GM21360 (cell line): ENCODE data around the gene BGN.

Experiments used
- ATAC-seq: cut with Tn5 transposase; IDR thresholded peaks from one replicate; pipeline ENCODE4 v1.9.1; 2021; ENCODE audit warnings: mild to moderate bottlenecking, moderate library complexity; ENCODE audit not compliant: unreplicated experiment

BGN gene

DNA sequence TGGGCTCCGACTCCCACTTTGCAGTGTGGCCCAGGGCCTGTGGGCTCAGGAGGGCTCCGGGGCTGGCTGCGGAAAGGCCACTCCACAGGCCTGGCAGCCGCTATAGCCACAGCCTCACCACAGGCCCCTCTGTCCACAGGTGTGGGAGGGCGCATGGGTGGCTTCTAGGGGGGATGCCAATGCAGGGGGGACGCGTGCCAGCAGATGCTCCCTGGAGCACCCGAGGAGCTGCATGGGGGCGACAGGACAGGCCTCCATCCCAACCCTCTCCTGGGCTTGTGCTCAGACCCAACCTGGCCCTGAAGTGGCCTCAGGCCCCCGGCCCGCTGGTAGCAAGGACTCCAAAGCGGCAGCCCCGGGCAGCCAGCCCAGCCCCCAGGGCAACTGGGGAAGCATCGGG, 8.0 kb downstream of the BGN start:
- no peak for ATAC-seq

- no peak for ATAC-seq
Measured at GRCh38 chrX:153504445-153505016, 9.8 kb downstream of the BGN start.

- no peak for ATAC-seq
Measured at GRCh38 chrX:153505361-153505760, 10.6 kb downstream of the BGN start.

- peak; percentile 92 for ATAC-seq
Measured at GRCh38 chrX:153507484-153508178, 12.9 kb downstream of the BGN start.

- no peak for ATAC-seq
Measured at GRCh38 chrX:153509592-153509991, 14.8 kb downstream of the BGN start.

GRCh38 chrX:153510383-153510782, 15.6 kb downstream of the BGN start:
- ATAC-seq: no peak

DNA sequence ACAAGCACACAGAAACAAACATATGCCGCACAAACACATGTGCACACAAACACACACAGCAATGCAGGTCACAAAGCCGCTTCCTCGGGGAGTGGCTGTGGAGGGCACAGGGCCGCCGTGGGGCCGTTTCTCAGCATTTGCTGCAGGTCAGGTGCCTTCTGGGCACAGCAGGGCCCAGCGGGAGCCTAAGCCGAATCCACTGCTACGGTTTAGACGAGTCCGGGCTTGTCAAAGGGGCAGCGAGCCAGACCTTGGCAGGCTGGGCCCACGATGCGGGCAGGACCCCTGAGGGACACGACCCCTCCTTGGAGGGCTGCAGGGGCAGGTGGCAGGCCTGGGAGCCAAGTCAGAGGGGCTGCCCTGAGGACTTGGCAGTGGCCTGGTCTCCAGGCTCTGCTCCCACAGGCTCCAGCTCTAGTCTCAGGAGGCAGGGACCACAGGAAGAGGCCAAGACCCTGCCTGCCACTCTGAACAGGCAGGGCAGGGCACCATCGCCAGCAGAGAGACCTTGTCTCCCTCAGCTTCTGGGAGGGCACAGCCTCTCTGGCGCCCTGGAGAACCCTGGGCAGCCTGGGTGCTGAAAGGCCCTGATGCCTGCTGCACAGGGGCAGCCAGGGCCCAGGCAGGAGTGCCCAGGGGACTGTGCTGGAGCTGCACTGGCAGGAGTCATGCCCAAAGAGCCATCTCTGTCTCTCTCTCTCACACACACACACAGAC, 17.2 kb downstream of the BGN start:
- ATAC-seq: no peak

GRCh38 chrX:153512501-153512893, 17.7 kb downstream of the BGN start:
- no peak for ATAC-seq

- no peak for ATAC-seq
Measured at GRCh38 chrX:153513265-153513664, 18.5 kb downstream of the BGN start.

DNA sequence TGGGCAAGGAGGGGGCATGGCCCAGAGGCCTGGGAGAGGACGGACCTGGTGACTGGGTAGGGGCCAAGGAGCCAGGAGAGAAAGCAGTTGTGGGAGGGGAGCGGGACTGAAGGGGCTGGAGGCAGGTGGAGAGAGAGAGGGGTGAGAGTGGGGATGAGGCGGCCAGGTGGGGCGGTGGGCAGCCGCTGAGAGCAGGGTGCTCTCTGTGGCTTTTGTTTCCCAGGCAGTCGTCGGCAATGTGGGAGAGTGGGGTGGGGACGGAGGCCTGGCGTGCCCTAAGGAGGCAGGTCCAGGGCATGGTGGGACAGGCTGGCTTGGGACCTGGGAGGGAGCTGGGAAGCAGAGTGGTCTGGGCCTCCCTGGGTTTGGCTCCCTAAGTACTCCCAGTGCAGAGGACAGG, 19.5 kb downstream of the BGN start:
- no peak for ATAC-seq

DNA sequence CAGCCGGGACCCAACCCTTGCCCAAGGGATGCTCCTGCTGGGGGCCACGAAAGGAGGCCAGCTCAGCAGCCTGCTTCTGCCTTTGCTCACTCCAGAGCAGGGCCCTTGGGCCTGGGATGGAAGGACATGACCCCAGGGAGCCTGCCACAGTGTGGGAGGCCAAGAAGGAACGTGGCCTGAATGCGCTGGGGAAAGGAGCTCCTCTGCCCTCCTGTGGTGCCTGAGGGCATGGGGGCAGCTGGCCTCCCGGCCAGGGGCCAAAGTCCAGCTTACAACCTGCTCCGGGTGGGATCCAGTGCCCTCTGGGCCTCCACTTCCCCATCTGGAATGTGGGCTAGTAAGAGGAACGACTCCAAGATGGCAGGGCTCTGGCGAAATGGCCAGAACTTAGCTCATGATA, 20.7 kb downstream of the BGN start:
- ATAC-seq: no peak

DNA sequence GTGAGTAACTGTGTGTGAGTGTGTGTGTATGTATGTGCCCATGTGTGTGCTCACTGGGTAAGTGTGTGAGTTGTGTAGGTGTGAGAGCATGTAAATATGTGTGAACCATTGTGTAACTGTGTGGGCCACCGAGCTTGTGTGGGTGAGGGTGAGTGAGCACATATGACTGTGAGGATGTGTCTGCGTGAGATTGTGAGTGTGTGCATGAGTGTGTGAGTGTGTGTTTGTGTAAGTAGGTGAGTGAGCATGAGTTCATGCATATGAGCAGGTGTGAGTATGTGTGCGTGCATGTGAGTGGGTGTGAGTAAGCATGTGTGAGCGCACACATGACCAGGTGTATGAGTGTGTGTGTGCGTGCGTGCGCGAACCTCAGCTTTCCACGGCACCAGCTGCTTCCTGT, 21.3 kb downstream of the BGN start:
- no peak for ATAC-seq

GRCh38 chrX:153517423-153517822, 22.6 kb downstream of the BGN start, which contains the start of gene ATP2B3:
Gene ATP2B3, plus strand, starts transcription at chrX:153517642. Its CDS starts 18,606 bp downstream, at chrX:153536248.
- no peak for ATAC-seq

GRCh38 chrX:153517946-153518834, 23.4 kb downstream of the BGN start:
- ATAC-seq: no peak

DNA sequence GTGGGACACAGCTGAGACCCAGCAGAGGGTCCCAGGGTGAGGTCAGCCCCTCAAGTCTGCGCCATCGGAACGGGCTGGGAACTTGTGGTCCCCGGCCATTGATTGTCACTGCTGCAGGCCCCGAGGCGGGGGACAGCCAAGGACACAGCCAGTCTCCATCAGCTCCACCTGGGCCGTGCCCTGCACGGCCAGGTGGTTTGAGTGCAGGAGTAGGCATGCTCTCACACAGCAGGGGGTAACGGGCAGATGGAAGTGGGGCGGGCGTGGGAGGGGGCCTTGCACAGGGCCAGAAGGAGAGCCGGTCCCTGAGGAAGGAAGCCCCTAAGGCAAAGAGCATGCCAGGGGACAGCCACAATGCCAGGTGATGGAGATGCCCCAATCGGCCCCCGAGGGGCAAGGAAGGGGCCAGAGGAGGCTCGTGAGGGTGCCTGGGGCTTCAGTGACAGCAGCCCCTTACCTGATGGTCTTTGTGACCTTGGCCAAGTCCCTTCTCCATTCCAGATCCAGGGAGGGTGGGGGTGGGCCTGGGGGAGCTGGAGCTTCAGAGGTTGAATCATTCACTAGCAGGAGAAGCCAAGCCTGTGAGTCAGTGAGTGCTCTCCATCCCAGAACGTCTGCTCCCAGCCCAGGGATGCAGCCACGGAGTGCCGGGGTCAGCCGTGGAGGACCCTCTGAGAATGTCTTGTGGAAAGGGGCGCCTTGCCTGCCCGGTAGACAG, 24.9 kb downstream of the BGN start:
- no peak for ATAC-seq

- no peak for ATAC-seq
Measured at GRCh38 chrX:153520287-153520917, 25.6 kb downstream of the BGN start.

DNA sequence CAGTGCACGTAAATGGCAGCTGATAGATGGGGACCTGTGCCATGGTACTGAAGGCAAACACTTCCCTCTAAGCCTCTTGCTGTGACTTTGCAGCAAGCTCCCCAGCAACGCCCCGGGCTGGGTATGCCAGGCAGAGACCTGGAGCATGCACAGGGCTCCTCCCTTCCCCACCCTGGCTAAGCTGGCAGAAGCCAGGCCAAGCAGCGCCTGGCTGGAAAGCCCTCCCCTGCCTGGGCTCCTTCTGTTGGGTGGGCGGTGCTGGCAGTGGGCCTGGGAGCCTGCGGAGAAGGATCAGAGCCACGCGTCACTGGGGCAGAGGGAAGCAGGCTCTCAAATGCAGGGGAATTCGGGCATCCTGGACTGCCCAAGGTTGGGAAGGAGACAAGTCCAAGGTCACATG, 26.3 kb downstream of the BGN start:
- ATAC-seq: no peak

DNA sequence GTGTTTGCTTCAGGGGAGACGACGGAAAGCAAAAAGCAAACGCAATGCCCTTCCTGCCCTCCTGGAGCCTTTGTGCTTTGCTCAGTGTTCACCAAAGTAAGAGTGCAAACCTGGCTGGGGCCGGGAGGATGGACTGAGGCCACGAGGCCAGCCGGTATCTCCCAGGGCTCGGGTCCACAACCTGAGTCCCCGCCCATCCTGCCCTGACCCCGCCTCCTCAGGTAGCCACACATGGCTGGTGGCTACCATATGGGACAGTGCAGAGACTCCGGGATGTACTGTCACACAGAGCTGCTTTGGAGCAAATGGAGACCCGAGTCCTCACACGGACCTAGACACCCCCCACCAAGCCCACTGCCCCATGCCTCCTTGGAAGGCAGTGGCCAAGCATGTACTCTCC, 27.5 kb downstream of the BGN start:
- ATAC-seq: no peak

DNA sequence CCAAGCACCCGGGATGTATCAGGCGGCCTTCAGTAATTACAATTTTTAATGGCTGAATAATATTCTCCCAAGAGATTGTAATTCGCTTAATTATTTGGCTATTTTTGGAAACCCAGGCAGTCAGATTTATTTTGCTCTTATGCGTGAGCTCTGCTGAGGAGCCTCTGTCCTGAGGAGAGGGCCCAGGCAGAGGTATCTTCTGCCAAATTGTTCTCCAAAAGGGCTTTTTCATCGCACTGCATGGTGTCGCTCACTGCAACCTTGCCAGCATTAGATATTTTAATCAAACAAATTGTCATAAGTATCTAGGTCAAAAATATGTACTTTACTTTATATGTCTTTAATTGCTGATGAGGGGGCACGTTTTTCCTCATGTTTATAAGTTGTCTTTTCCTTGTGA, 28.5 kb downstream of the BGN start:
- ATAC-seq: no peak

GRCh38 chrX:153524234-153524633, 29.5 kb downstream of the BGN start:
- no peak for ATAC-seq
